Inferior parietal cortex (tissue), 1 donor: ENCODE data around the gene WDPCP.
"Not testable (repeated sequence)": the region's sequence is repeated elsewhere in the genome, so short reads cannot be mapped to it uniquely, and the experiment has no call there.

ENCODE experiments used
- DNase-seq: peaks from one replicate; pipeline ENCODE4 v3.0.0-alpha.2; 2016; ENCODE audit errors: extremely low spot score

The WDPCP gene

DNA sequence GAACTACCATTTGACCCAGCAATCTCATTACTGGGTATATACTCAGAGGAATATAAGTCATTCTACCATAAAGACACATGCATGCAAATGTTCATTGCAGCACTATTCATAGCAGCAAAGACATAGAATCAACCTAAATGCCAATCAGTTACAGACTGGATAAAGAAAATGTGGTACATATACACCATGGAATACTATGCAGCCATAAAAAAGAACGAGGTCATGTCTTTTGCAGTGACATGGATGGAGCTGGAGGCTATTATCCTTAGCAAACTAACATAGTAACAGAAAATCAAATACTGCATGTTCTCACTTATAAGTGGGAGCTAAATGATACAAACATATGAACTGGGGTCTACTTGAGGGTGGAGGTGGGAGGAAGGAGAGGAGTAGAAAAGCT is 230.6 kb downstream of the WDPCP start:
- not testable (repeated sequence) for DNase-seq

DNA sequence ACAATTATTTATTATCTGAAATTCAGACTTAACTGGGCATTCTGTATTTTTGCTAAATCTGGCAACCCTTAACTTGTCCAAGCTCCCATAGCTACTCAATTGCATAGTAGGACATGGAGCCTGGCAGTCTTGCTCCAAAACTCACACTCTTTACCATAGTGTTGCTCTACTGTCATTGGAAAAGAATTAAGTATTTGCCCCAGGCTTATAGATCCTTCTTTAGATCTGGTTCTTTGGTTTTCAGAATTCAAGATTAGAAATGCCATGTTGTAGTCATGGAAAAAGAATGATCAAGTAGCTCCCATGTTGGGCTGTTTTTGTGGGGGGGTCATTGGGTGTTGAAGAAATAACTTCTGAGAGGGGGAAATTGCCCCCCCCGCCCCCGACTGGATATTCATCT is 240.9 kb downstream of the WDPCP start:
- no peak for DNase-seq

DNA sequence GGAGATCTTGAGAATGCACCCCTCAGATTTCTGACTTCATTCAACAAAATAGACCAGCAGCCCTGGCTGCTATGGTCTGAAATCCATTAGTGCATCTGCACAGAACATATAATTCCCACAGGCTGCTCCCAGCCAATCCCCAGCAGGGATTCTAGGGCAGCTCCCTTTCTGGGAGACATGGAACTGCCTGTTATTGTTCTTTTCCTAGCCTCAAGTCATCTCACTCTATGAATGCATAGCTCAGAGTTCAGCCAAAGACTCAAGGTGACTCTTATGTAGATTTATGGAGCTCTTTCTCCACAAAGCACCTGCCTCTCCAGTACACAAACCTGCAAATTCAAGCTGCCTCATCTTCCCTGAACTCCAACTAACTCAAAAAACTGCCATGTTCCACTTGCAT is 241.9 kb downstream of the WDPCP start:
- DNase-seq = no peak

DNA sequence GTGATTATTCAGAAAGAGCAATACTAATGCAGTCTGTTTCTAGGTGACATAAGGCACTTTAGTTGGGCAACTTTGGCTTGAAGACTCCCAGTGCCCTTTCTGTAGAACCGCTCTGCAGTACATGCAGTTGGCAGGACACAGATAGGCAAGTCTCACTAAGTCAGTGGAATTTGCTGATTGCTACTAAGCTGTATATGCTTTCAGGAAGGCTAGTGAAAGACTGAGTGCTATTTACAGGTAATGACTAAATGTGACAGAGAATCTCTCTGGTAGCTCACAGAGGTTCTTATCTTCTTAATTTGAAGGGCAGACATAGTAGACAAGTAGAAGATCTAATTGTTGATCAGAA is 243.0 kb downstream of the WDPCP start:
- no peak for DNase-seq

DNA sequence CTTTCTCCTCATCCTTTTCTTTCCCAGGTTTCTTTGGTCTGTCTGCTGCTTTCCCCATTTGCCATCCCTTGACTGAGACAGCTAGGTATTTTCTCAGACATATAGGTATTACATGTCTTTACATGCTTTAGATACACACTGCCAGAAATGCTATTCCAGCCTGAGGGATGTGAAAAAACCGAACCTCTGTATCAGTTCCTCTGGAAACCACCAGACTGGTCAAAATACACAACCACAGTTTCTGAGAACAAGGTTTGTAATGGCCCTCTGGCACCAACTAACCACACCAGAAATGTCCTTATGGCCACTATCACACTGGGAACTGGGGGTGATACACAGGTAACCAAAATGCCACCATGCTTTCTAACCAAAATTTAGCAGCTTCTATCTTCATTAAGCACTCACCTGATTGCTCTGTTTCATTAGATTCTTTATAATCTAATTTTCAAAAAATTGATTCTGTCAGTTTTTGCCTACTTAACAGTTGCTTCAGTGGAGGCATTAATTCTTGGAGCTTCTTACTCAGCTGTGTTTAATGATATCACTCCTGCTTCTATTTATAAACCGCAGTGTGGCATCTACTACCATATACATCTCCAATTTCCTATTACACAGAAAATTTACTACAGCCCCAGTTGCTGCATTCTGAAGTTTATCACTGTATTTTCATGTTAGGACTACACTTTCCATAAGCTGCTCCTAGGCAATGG is 243.5 kb downstream of the WDPCP start:
- no peak for DNase-seq

DNA sequence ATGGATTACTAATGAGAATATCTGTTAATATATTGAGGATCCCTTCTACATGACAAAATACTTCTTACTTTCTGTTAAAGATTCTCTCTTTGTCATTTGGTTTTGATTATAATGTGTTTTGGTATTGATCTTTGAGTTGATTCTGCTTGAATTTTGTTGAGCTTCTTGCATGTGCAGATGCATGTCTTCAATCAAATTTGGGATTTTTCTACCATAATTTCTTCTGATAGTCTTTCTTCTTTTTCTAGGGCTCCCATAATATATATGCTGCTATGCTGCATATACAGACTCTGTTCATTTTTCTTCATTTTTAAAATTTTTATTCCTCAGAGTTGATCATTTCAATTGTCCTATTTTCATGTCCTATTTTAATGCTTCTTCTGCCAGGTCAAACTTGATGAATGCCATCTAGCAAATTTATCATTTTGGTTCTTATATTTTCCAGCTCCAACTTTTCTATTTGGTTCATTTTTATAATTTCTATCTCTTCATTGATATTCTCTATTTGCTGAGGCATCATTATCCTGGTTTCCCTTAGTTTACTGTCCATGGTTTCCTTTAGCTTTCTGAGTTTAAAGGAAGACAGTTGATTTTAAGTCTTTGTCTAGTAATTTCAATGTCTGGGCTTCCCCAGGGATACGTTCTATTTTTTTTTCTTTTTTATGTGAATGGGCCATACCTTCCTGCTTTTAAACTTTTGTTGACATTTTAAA is 244.7 kb downstream of the WDPCP start:
- DNase-seq = no peak

DNA sequence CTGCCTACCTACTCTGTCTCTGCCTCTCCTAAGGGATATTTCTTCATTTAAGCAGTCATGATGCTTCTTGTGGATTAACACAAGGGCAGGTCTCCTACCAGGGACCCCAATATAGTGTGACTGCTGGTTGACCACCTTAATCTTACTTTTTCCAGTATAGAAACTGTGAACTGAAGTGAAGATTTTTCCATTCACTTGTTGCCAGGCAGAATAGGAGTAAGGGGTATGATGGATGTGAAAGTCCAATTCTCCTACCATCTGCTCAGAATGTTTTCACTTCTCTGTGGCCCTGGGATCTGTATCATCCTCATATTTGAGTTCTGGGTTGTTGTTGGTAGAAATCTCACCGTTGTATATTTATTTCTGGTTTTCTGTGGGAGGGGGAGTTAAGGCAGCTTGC is 247.8 kb downstream of the WDPCP start:
- no peak for DNase-seq

DNA sequence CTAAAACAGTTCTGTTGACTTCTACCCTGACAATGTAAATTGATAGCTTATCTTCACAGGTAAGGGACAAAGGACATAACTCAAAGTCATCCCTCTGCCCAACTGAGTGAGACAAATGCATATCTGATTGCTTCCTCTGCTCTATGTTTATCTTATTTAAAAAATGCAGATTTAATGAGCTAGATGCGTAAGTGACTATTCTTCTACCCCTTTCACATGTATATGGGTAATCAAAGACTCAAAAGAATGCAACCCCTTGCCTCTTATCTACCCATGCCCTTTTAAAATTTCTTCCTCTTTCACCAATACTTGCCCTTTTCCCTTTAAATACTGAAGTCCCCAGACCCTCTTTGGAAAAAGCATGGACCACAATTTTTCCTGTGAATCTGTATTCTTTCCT is 253.4 kb downstream of the WDPCP start:
- no peak for DNase-seq

DNA sequence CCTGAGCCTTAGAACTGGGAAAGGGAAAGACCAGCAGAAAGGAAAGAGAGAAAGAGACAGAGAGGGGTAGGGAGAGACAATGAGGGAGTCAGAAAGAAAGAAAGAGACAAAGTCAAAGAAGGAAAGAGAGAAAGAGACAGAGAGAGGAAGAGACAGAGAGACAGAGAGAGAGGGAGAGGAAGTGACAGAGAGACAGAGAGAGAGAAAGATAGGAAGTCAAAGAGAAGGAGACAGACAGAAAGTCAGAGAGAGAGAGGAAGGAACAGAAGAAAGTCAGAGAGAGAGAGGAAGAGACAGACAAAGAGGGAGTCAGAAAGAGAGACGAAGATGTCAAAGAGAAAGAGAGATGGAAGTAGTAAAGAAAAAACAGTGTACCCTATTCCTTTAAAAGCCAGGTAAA is 261.8 kb downstream of the WDPCP start:
- DNase-seq = no peak

DNA sequence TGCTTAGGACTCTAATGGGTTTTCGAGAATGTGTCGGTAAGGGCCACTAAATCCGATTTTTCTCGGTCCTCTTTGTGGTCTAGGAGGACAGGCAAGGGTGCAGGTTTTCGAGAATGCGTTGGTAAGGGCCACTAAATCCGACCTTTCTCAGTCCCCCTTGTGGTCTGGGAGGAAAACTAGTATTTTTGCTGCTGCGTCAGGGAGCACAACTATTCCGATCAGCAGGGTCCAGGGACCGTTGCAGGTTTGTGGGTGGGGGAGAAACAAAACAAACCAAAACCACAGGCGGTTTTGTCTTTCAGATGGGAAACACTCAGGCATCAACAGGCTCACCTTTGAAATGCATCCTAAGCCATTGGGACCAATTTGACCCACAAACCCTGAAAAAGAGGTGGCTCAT is 264.6 kb downstream of the WDPCP start:
- DNase-seq = not testable (repeated sequence)

DNA sequence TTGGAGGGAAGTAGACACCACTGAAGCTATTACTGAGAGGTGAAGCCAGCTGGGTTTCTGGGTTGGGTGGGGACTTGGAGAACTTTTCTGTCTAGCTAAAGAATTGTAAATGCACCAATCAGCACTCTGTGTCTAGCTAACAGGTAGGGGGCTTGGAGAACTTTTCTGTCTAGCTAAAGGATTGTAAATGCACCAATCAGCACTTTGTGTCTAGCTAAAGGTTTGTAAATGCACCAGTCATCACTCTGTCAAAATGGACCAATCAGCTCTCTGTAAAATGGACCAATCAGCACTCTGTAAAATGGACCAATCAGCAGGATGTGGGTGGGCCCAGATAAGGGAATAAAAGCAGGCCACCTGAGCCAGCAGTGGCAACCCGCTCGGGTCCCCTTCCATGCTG is 266.3 kb downstream of the WDPCP start:
- not testable (repeated sequence) for DNase-seq

DNA sequence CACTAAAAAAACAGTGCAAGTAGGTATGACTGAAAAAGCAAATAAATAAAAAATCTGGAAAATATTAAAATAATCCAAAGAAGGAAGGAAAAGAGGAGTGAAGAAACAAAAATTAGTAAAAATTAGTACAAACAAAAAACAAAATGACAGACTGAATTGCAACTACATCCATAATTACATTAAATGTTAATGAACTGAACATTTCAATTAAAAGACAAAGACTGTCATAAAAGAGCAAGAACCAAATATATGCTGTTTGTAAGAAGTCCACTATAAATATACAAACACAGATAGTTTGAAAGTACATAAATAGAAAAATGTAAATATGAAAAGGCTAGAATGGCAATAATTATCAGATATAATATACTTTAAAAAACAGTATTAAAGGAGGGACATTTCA is 267.6 kb downstream of the WDPCP start:
- DNase-seq = no peak

DNA sequence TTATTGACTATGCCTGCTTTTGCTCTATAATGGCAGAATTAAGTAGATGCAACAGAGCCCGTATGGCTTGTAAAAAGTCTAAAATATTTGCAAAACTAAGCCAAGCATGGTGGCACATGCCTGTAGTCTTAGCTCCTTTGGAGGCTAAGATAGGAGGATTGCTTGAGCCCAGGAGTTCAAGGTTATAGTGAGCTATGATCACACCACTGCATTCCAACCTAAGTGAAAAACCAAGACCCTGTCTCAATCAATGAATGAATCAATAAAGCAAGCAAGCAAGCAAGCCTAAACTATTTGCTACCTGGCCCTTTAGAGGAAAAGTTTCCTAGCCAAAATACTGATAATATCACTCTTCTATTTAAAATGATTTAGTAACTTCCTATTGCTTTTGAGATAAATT is 277.7 kb downstream of the WDPCP start:
- DNase-seq = no peak

DNA sequence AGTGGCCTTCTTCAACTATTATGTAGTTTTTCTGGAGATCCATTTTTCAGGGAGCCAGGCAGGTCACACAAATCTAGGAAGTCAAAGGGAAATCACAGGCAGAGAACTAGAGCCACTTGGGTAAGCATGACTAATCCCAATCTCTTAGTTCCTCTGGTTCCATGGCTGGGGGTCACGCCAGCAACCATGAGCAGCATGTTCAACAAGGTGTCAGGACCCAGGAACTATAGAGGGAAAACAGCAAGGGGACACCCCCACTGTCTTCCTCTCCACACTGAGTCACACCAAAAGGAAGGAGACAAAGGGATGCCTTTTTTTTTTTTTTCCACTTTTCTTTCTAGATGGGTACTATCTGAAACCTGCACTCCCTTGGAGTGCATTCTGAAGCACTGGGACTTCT is 286.8 kb downstream of the WDPCP start:
- DNase-seq = no peak

DNA sequence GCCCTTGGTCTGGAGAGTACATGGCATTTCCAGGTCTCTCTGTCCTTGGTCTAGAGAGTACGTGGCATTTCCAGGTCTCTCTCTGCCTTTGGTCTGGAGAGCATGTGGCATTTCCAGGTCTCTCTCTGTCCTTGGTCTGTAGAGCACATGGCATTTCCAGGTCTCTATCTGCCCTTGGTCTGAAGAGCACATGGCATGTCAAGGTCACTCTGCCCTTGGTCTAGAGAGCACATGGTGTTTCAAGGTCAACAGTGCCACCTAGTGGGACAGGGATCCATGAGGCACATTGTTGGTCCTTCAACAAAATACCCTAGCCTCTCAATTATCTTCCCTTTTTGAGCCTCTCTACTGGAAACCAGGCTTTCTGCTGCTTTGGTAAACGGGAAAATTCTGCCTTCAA is 287.4 kb downstream of the WDPCP start:
- DNase-seq = no peak

DNA sequence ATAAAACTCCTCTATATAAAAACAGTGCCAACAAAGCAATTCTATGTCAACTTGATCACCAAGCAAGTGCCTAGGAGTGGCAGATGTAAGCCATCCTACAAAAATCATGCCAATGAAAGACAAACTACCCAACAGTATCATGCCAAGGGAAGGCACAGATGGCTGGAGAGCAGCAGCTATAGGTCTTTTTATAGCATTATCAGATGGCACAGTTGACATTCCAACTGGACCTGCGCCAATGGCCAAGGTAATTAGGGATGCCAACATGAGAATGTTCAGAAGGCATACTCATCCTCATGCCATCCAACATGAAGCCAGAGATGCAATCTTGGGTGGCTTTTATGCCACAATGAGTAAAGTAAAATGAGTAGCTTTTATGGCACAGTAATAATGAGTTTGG is 300.3 kb downstream of the WDPCP start:
- DNase-seq = no peak

DNA sequence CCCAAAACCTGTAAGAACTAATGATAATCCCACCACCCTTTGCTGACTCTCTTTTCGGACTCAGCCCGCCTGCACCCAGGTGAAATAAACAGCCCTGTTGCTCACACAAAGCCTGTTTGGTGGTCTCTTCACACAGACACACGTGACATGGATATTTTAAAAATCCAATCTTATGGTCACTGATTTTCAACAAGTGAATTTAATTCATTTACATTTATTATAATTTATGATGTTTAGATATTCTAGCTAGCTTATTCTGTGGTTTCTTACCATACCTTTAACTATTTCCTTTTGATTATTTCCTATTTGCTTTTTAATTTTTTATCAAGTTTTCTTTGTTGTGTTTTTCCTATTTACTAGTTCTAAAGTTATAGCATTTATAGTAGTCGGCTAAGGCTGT is 301.8 kb downstream of the WDPCP start:
- DNase-seq = not testable (repeated sequence)

DNA sequence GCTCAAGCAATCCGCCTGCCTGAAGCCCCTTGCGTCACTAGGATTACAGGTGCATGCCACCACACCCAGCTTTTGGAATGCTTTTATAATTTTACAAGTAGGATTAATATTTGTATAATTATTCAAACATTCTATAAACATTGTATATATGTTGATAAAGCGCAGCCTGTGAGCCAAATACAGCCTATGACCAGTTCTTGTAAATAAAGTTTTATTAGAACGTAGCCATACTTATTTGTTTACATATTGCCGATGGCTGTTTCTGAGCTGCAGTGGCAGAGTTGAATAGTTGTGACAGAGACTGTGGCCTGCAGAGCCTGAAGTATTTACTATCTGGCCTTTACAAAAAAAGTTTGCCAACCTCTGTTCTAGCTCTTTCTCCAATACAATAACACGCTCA is 305.0 kb downstream of the WDPCP start:
- DNase-seq = no peak

DNA sequence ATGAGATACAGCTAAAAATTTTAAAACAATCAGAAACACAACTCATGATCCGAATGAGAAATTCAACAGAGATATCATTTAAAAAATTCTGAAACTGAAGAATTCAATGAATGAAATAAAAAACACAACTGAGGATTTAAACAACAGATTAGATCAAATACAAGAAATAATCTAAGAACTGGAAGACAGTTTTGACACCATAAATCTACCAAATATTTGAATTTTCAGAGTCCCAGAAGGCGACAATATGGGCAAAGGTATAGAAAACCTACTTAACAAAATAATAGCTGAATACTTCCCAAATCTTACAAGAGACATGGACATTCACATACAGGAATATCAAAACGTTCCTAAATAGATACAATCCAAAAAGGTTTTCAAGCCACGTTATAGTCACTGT is 315.7 kb downstream of the WDPCP start:
- no peak for DNase-seq

DNA sequence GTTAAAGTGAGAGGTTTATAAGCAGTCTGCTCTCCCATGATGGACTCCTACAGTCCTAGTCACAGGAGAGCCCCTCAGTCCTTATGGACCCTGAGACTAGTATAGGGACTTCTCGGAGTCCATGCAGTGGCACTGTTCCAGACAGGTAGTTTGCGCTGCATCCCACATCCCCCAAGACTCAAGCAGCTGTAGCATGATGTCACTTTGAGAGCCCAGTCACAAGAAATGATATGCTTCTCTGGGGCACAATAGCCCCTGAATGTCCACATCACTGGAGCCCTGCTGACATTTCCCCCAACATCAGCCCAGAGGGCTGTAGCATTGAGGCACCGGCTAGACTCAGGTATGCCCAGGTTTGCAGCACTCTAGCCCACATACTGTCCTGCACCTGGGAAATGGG is 317.6 kb downstream of the WDPCP start:
- no peak for DNase-seq

DNA sequence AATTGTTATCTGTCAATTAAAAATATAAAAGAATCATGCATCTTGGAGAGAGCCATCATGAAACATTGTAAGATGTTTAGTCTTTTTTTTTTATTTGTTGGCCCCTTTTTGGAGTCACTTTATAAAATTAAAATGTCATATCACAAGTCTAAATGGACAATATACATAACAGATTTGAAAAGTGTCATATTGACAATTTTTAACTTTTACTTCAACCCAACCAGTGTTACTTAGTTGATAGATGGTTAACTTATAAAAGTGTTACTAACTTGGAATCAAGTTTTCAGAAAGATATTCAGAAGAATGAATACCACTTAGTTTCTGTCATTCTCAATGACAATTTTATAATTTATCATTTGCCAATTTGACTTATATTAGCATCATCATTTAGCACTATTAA is 319.3 kb downstream of the WDPCP start:
- no peak for DNase-seq

DNA sequence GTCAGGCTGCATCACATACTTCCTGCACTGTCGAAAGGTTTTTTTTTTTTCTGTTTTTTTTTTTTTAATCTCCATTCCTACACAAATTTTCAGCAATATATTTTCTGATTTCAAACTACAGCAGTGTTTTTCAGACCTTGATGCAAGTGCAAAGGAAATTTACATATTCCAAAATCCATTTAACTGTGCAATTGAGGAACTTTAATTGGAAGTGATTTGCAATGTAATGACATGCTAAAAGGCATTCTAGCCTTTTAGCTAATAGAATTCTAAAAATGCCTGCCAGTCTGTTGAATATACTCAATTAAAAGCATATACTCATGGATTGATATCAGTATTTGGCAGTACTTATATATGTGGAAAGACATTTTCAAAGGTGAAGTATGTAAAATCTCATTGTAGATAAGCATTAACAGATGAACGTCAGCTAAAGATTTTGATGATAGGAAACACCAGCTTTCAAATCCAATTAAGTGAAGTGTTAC is 327.1 kb downstream of the WDPCP start:
- DNase-seq = no peak

DNA sequence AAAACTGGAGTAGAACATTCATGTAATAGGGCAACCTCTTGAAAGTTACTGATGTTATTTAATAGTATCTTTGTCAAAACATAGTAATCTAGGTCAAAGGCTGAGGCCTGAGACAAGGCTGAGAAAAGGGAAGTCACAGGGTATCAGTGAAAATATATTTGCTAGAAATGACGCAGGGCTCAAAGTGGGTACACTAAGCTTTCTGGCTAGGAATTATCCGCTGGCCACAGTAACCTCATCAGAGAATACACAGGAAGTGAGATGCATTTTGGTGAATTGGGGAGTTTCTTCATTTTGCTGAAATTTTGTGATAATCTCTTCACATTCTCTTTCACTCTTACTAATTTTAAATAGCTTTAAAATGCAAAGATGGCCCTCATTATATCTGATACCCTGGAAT is 330.8 kb downstream of the WDPCP start:
- no peak for DNase-seq

DNA sequence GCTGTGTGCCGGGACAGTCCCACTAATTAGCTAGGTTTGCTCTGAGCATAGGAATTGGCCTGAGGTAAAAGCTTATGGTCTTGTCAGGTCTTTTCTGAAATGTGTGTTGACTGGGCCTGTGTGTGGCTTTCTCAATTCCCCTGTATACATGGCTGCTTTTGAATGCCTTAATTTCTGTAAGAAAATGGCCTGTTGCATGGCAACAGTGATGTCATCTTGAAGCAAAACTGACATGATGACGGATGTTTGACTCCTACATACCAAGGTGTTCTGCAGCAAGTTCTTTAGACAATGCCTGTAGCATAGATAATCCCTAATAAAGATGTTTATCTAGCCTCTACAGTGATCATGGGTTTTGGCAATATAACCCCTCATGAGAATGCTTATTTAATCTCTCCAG is 339.1 kb downstream of the WDPCP start:
- DNase-seq = no peak
